Fibroblast of lung (primary cell): Measurements from ENCODE around the gene FHIT. TPM values are rescaled to one million over a fixed set of nuclear protein-coding genes. Genes with fewer than 3 reads are reported as not detected.

ENCODE experiments used
- DNase-seq, 2 donors: peaks; one replicate each; pipeline versions ENCODE4 v3.0.0 to v3.0.0-alpha.2; 2010; ENCODE audit warnings: low read depth in 2 of 2
- H2AFZ ChIP-seq: 2 replicates; pipeline ENCODE4 v1.5.1; 2012; ENCODE audit warnings: low read length, control low read depth, inconsistent platforms
- H3K27ac ChIP-seq: 2 replicates; pipeline ENCODE4 v1.5.1; 2011; ENCODE audit warnings: low read length, control low read depth; ENCODE audit not compliant: insufficient read depth
- H3K27me3 ChIP-seq: 2 replicates; pipeline ENCODE4 v1.5.1; 2011; ENCODE audit warnings: mild to moderate bottlenecking, low read length; ENCODE audit not compliant: control insufficient read depth, insufficient read depth
- H3K36me3 ChIP-seq: 2 replicates; pipeline ENCODE4 v1.5.1; 2011; ENCODE audit warnings: low read length; ENCODE audit not compliant: control insufficient read depth, insufficient read depth
- H3K4me1 ChIP-seq: 2 replicates; pipeline ENCODE4 v1.5.1; 2011; ENCODE audit warnings: low read length; ENCODE audit not compliant: control insufficient read depth, insufficient read depth; ENCODE audit errors: extremely low read depth
- H3K4me2 ChIP-seq: 2 replicates; pipeline ENCODE4 v1.5.1; 2011; ENCODE audit warnings: low read length, control low read depth; ENCODE audit not compliant: insufficient read depth; ENCODE audit errors: extremely low read depth
- H3K4me3 ChIP-seq, 4 experiments: fragments of 200-600 bp in 1 of 4; sonication (generic) in 1 of 4; replicated peaks in 1 of 4; 2 replicates each; pipeline ENCODE4 v1.5.1; 2011 to 2016; ENCODE audit warnings: low read length in 4 of 4, low read depth in 3 of 4, mild to moderate bottlenecking in 3 of 4, control low read depth in 2 of 4, inconsistent platforms in 1 of 4, mixed read lengths in 1 of 4; ENCODE audit not compliant: insufficient read depth in 1 of 4; ENCODE audit errors: control extremely low read depth in 1 of 4
- H3K79me2 ChIP-seq: 2 replicates; pipeline ENCODE4 v1.5.1; 2012; ENCODE audit warnings: mild to moderate bottlenecking, low read length, inconsistent platforms; ENCODE audit not compliant: control insufficient read depth, insufficient read depth
- H3K9ac ChIP-seq: 2 replicates; pipeline ENCODE4 v1.5.1; 2011; ENCODE audit warnings: mild to moderate bottlenecking, low read length, control low read depth; ENCODE audit not compliant: insufficient read depth
- H3K9me3 ChIP-seq: 2 replicates; pipeline ENCODE4 v1.5.1; 2012; ENCODE audit warnings: low read depth, low read length; ENCODE audit not compliant: control insufficient read depth, insufficient read depth
- H4K20me1 ChIP-seq: 2 replicates; pipeline ENCODE4 v1.5.1; 2011; ENCODE audit warnings: low read length; ENCODE audit not compliant: control insufficient read depth, insufficient read depth; ENCODE audit errors: extremely low read depth
- CTCF ChIP-seq, 2 donors: IDR thresholded peaks in 1 of 2; conservative IDR thresholded peaks in 1 of 2; 1 replicate in 1 of 2; 2 replicates in 1 of 2; pipeline ENCODE4 v1.5.1; 2011 to 2012; ENCODE audit warnings: low read length in 2 of 2, control low read depth in 1 of 2, inconsistent platforms in 1 of 2, low read depth in 1 of 2, mild to moderate bottlenecking in 1 of 2
- EZH2 ChIP-seq: IDR thresholded peaks from 2 replicates; pipeline ENCODE4 v1.5.1; 2012; ENCODE audit warnings: low read length, control low read depth, mild to moderate bottlenecking; ENCODE audit errors: missing control alignments
- polyA plus RNA-seq, 2 donors: library from polyadenylated mRNA; depleted of rRNA in 1 of 2; stranded (reverse) in 1 of 2; unstranded in 1 of 2; fragments of >200 nt; gene quantifications; 2 replicates each; pipeline ENCODE4 v1.2.1, GENCODE V29; 2011 to 2012; ENCODE audit warnings: missing spikeins in 1 of 2
- total RNA-seq: library from RNA; depleted of rRNA; stranded (reverse); fragments of >200 nt; gene quantifications from 2 replicates; pipeline ENCODE4 v1.2.1, GENCODE V29; 2014

The FHIT gene
- total and polyA plus RNA-seq, 2 donors (not counting 1 experiment from before 2014, with no cell fraction given): 0.79 to 2.1 TPM

- H3K4me1 ChIP-seq: no peaks in the 10 kb centered on the region
- no peaks in the 10 kb centered on the region for H3K9me3 ChIP-seq
- H3K36me3 ChIP-seq: no peaks in the 10 kb centered on the region
- TF ChIP-seq EZH2 (no peak), CTCF (conservative IDR thresholded peaks at IDR 0.05 in 1 of 2, IDR thresholded peaks at IDR 0.05 in 1 of 2; ENCODE audit: low read depth in 1 of 2, low read length in 2 of 2) (no peak)
- DNase-seq: no peak
- H3K4me3 ChIP-seq: no peak overlapping the region
- H3K79me2 ChIP-seq: no peaks in the 10 kb centered on the region
- no peak overlapping the region for H3K4me2 ChIP-seq
- H4K20me1 ChIP-seq: no peaks in the 10 kb centered on the region
- no peak overlapping the region for H3K9ac ChIP-seq
- no peak overlapping the region for H2AFZ ChIP-seq
- no peaks in the 10 kb centered on the region for H3K27me3 ChIP-seq
- H3K27ac ChIP-seq: no peak overlapping the region
These were observed 493.5 kb downstream of the FHIT start for GRCh38 chr3:60757724-60758123.

- no peaks in the 10 kb centered on the region for H3K4me1 ChIP-seq
- H3K9ac ChIP-seq: no peak overlapping the region
- no peaks in the 10 kb centered on the region for H3K36me3 ChIP-seq
- H3K4me3 ChIP-seq: no peak overlapping the region
- H3K9me3 ChIP-seq: no peaks in the 10 kb centered on the region
- no peak for TF ChIP-seq EZH2
- no peak for TF ChIP-seq CTCF (conservative IDR thresholded peaks at IDR 0.05 in 1 of 2, IDR thresholded peaks at IDR 0.05 in 1 of 2; ENCODE audit: low read depth in 1 of 2, low read length in 2 of 2)
- DNase-seq: peak in 1 of 2 donors; percentile 61
- H4K20me1 ChIP-seq: no peaks in the 10 kb centered on the region
- H3K27me3 ChIP-seq: no peaks in the 10 kb centered on the region
- H3K4me2 ChIP-seq: no peak overlapping the region
- H3K27ac ChIP-seq: no peak overlapping the region
- no peak overlapping the region for H2AFZ ChIP-seq
- H3K79me2 ChIP-seq: no peaks in the 10 kb centered on the region
These were observed 494.8 kb downstream of the FHIT start for GRCh38 chr3:60756241-60757030.

- no peaks in the 10 kb centered on the region for H4K20me1 ChIP-seq
- H3K4me3 ChIP-seq: no peak overlapping the region
- no peak for DNase-seq
- H3K27me3 ChIP-seq: no peaks in the 10 kb centered on the region
- no peaks in the 10 kb centered on the region for H3K9me3 ChIP-seq
- H3K9ac ChIP-seq: no peak overlapping the region
- H3K36me3 ChIP-seq: no peaks in the 10 kb centered on the region
- H3K4me2 ChIP-seq: no peak overlapping the region
- no peak overlapping the region for H3K27ac ChIP-seq
- TF ChIP-seq CTCF (conservative IDR thresholded peaks at IDR 0.05 in 1 of 2, IDR thresholded peaks at IDR 0.05 in 1 of 2; ENCODE audit: low read depth in 1 of 2, low read length in 2 of 2) (no peak), EZH2 (no peak)
- H2AFZ ChIP-seq: no peak overlapping the region
- no peaks in the 10 kb centered on the region for H3K79me2 ChIP-seq
- no peaks in the 10 kb centered on the region for H3K4me1 ChIP-seq
These were observed 496.2 kb downstream of the FHIT start for GRCh38 chr3:60755094-60755493.
